ENCODE data around the gene FBN1.

DNA sequence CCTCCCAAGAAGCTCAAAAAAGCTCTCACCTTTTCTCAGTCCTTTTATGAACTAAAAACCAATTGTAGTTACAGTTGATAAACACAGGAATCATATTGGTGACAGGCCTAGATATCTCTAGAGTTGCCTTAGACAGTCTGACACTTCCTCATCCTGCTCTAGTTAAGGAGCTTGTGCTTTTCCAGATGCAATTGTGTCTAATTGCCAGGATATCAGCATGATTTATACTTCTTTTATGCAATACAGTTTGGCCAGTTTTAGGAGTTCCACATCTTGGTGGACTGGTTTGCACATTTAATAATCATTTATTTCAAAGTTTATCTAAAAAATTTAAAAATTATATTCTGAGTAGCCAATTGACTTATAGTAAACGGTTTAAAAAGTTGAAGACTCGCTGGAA, 218.6 kb downstream of the FBN1 start:
- TF ChIP-seq ZNF175 (tag by site-specific recombination; IDR thresholded peaks at IDR 0.05) (no peak), PRDM1 (tag by site-specific recombination; IDR thresholded peaks at IDR 0.05) (no peak), ZNF174 (tag by site-specific recombination; IDR thresholded peaks at IDR 0.05) (no peak)
- TF ChIP-seq, protein P1, sequence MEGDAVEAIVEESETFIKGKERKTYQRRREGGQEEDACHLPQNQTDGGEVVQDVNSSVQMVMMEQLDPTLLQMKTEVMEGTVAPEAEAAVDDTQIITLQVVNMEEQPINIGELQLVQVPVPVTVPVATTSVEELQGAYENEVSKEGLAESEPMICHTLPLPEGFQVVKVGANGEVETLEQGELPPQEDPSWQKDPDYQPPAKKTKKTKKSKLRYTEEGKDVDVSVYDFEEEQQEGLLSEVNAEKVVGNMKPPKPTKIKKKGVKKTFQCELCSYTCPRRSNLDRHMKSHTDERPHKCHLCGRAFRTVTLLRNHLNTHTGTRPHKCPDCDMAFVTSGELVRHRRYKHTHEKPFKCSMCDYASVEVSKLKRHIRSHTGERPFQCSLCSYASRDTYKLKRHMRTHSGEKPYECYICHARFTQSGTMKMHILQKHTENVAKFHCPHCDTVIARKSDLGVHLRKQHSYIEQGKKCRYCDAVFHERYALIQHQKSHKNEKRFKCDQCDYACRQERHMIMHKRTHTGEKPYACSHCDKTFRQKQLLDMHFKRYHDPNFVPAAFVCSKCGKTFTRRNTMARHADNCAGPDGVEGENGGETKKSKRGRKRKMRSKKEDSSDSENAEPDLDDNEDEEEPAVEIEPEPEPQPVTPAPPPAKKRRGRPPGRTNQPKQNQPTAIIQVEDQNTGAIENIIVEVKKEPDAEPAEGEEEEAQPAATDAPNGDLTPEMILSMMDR (tag by site-specific recombination; IDR thresholded peaks at IDR 0.05) = no peak
- TF ChIP-seq, protein P2, sequence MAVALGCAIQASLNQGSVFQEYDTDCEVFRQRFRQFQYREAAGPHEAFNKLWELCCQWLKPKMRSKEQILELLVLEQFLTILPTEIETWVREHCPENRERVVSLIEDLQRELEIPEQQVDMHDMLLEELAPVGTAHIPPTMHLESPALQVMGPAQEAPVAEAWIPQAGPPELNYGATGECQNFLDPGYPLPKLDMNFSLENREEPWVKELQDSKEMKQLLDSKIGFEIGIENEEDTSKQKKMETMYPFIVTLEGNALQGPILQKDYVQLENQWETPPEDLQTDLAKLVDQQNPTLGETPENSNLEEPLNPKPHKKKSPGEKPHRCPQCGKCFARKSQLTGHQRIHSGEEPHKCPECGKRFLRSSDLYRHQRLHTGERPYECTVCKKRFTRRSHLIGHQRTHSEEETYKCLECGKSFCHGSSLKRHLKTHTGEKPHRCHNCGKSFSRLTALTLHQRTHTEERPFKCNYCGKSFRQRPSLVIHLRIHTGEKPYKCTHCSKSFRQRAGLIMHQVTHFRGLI (tag by site-specific recombination; IDR thresholded peaks at IDR 0.05) = no peak

Data from HEK293 (cell line).